Activated naive CD4-positive, alpha-beta T cell (primary cell): ENCODE results near the gene PEX7.
"Not testable (repeated sequence)": the region's sequence is repeated elsewhere in the genome, so short reads cannot be mapped to it uniquely, and the experiment has no call there.

Source experiments
- DNase-seq, 4 experiments: peaks; one replicate each; lab custom pipeline; 2025; lab: John Stamatoyannopoulos, UW

The PEX7 gene

GRCh38 chr6:136790411-136791295, 31.7 kb upstream of the PEX7 start:
- no peak for DNase-seq

- DNase-seq: peak in 3 of 4 experiments; percentile 24 to 34 (median 29)
These were observed 30.9 kb upstream of the PEX7 start for GRCh38 chr6:136791296-136792094.

DNA sequence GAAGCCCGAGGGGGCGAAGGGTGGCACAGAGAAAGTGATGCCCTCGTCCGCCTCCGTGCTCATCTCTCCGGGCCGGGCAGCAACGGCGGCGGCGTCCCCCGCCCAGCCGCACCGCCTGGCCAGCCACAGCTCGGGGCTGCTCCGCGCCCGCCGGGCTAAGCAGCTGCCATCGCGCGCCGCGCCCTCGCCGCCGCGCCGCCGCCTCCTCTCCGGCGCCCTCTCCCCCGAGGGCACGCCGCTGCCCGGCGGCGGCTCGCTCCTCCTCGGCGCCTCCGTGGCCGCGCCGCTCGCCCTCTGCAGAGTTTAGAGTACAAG, 30.3 kb upstream of the PEX7 start:
- peak in 1 of 4 experiments; percentile 57 for DNase-seq

DNA sequence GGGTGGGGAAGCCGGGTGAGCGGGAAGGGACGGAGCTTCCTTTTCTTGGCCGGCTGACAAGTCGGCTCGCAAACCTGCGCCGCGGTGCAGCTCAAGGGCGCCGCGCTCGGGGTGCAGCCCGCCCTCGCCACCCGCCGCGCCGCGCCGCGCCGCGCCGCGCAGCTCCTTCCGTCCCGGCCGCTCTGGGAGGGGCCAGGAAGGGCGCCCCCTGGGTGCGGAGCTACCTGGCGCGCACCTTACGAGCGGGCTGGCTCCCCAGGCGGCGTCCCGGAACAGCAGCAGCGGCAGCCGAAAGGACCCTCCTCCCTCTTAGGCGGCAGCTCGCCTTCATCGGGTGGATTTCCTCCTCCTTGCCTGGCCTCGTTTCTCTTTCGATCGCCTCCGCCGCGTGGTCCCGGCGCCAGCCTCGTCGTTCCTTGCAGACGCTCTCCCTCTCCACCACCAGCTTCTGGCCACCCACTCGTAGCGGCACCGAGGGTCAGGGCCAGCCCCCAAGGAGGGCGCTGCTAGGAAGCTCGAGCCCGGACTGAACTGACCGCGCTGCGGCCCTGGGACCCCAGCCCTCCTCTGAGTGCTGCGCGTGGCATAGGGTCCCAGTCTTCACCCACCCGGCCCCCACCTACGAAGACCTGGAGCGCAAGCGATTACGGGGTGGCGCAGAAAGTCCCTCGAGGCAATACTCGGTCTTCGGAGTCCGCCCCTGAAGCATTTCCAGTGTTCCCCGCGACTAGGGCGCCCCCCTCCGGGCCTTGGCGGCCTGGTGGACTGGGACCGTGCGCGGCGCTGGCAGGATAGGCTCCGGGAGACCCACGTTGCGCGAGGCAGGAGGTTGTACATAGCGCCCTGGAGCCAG, 29.8 kb upstream of the PEX7 start, which contains the start of gene MAP3K5:
Gene MAP3K5 (minus strand): TSS at position 68 of the 853 bp plus-strand sequence. CDS start 320 bp downstream, outside the sequence.
- peak; percentile 81 to 95 (median 88) for DNase-seq

DNA sequence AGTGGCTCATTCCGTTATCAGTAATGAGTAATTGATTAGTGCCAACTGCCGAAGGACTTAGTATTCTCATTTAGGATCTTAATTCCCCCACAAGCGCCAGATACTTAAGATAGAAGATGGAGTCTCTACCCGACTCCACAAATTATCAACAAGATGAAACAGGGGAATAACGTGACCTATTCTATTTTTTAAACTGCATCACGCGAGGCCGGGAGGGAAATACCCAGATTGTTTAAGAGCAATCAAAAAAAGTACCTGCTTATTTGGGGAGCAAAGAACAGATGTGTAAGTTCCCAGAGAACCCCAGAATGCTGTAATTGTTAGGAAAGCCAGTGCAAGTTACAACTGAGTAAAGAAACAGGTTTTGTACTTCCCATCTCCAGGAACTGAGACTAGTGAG, 29.0 kb upstream of the PEX7 start:
- no peak for DNase-seq

DNA sequence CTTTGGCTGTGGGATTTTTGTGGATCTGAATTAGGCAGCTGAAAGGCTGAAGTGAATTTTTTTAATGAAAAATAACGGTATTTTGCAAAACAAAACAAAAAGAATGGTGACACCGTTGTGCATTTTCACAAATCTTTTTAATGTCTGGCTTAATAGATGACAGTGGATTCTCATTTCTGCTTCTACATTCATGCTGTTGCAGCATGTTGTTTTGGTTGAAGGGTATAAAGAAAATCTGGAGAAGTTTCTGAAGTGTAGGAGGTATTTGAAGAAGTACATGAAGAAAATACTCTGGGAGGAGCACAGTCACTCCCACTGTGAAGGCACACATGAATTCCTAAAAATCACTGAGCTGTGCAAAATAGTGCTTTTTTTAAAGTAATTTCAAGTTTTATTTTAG, 27.0 kb upstream of the PEX7 start:
- DNase-seq: no peak

DNA sequence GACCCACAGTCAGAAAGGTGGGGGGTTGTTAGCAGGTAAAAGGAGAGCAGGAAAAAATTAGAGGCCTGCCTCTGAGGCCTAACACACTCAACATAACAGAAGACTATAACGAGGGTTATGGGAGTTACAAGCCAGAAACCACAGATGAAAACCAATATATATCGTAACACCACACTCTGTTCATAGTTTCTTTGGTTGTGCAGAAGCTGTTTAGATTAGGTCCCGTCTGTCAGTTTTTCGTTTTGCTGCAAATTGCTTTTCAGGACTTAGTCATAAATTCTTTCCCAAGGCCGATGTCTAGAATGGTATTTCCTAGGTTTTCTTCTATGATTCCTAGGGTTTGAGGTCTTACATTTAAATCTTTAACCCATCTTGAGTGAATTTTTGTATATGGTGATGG, 26.4 kb upstream of the PEX7 start:
- no peak for DNase-seq

DNA sequence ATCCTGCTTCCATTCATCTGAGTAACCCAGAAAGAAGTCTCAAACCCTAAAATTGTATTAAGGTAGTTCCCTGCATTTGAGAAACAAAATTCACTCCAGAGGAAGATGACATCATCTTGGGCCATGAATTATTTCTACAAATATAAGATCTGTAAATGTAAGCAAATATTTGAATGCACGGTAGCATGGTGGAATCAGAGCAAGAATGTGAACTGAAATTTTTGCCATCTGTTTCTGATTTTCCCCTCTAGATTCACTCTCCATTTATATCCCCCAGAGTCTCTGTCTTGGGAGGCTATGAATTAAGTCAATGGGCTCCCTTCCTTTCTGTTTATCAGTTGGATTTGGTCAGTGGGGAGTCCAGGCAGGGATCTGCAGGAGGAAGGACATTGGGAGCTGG, 24.3 kb upstream of the PEX7 start:
- DNase-seq: no peak

DNA sequence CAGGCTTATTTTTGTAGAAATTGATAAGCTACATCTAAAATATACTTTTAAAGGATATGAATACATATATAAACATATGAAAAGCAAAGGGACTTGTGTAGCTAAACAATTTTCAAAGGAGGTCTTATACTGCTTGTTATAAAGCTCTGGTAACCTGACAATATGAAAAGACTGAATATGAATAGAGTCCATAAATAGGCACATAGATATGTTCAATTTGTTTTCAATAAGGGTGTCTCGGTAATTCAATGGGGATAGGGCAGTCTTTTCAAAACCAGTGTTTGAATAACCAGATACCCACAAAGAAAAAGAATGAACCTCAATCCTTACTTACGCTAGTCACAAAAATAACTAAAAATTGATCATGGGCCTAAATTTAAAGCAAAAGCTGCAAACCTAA, 20.8 kb upstream of the PEX7 start:
- no peak for DNase-seq

GRCh38 chr6:136803608-136804007, 18.8 kb upstream of the PEX7 start:
- DNase-seq: no peak

DNA sequence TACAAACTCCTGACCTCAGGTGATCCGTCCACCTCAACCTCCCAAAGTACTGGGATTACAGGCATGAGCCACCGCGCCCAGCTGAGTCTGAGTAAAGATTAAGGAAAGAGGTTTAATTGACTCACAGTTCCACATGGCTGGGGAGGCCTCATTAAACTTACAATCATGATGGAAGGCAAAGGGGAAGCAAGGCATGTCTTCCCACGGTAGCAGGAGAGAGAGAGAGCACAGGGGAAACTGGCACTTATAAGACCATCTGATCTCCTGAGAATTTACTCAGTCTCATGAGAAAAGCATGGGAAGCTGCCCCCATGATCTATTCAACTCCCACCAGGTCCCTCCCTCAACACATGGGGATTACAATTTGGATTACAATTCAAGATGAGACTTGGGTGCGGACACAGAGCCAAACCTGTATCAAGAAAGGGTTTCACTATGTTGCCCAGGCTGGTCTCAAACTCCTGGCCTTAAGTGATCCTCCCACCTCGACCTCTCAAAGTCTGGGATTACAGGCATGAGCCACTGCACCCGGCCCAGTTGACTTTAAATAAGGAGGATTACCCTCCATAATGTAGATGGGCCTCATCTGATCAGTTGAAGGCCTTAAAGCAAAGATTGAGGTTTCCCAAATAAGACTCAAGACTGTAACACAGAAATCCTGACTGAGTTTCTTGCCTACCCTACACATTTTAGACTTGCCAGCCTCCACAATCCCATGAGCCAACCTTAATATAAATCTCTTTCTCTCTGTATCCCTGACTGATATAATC, 13.1 kb upstream of the PEX7 start:
- DNase-seq: no peak

GRCh38 chr6:136811272-136811671, 11.1 kb upstream of the PEX7 start:
- no peak for DNase-seq

DNA sequence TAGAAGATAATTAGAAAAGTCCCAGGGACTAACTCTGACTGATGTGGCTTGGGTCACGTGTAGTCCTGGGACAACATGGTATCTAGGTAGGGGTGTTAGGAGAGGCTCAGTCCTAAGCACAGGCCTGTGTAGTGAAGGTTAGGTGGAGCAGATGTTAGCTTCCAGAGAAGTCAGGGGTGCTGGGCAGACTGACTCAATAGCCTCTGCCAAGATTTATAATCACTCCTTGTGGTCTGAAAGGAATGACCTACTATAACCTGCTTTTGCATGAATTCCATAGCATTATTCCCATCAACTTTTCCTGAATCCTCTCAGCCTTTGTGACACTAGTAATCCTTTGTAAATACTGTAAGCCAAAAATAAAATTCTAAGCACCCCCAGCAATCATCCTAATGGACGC, 10.2 kb upstream of the PEX7 start:
- DNase-seq: no peak

GRCh38 chr6:136815608-136816007, 6.8 kb upstream of the PEX7 start:
- not testable (repeated sequence) for DNase-seq

- no peak for DNase-seq
These were observed 5.7 kb upstream of the PEX7 start for GRCh38 chr6:136816656-136817055.

DNA sequence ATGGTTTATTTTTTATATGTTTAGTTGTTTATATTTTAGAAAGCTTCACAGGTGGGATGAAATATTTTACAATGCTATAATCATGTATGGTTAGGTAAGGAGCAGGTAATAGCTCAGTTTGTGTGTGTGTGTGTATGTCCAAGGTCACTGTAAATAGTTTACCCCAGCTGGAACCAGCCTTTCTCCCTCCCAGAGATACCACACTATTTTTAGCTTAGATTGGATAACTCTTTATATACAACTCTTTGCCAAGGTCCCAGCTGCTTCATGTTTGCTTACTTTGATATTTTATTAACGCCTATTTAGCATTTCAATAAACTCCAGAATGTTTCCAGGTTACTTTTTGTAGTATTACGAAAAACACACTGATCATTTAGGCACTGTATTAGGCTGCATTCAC, 1.8 kb upstream of the PEX7 start:
- DNase-seq: no peak

DNA sequence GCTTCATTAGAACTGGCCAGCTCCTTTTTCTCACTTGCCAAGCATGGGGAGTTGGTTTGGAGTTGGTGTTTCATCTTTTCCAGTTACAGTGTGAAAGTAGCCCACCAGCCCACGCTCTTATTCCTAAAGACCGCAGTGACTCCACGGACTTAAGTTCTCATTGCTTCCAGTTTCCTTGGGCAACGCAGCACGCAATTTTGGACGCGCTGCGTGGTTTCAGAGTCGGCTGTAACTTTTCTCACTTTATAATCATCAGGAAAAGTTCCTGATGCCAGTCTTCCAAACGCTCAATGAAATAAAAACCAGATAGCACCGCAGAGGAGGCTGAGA, 381 bp upstream of the PEX7 start:
- no peak for DNase-seq

DNA sequence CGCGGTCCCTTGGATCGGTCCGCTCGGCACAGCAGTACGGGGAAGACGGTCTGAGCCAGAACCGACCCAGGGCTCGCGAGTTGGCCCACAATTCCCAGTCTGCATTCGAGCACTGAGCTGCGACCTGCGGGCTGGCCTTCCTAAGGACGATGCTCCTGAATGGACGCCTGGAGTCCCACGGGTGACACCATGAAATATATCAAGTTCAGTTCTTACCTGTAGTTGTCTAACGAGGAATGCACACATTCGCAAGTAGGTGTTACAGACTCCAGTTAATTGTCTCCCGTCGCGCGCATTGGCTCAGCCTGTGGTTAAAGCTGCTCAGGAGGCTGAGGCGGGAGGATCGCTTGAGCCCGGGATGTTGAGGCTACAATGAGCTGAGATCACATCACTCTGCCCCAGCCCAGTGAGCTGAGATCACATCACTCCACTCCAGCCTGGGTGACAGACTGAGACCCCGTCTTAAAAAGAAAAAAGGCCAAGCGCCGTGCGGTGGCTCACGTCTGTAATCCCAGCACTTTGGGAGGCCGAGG, 802 bp downstream of the PEX7 start:
- peak in 1 of 4 experiments; percentile 10 for DNase-seq

- DNase-seq: no peak
These were observed 3.8 kb downstream of the PEX7 start for GRCh38 chr6:136826216-136826615.

- DNase-seq: no peak
These were observed 9.6 kb downstream of the PEX7 start for GRCh38 chr6:136831873-136832562.
